ENCODE data around the gene TTLL8. TPM values are rescaled to one million over a fixed set of nuclear protein-coding genes. Genes with fewer than 3 reads are reported as not detected.

TTLL8 gene
- total RNA-seq: not detected

DNA sequence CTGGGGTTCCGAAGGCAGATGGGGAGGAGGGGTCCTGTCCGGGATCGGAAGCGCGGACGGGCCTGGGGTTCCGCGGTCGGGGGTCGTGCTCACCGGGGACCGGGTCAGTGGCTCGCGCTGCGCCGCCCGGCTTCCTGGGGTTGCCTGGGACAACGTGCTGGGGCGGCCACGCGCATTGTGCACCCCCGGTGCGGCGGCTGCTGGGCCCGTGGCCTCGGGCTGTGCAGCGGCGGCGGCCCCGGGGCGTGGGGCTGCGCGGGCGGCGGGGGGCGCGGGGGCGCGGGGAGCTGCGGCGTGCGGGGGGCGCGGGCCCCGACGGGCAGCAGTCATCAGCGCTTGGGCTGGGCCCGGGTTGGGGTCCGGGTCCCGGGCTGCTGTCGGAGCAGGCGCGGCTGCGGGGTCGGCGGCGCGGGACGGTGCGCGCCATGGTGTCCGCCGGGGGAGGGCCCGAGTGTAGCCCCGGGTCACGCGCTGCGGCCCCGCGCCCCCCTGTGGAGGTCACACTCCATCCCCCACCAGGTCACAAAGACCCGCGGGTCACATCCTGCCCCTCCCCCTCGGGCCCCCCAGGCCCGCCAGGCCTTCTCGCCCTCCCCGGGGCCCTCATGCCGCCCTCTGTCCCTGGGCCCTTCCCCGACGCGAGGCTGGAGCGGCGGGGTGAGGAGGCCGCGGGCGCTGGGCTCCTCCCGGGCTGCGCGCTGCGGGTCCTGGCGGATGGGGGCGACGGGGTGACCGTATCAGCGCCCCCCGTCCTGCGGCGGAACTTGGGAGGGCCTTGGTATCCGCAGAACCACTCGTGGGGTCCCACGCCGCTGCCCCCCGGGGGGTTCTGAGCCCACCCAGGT, at the start of gene TTLL8:
TTLL8 (minus strand) TSS at position 238 of the 845 bp plus-strand sequence.
- DNase-seq (no peak), ATAC-seq (peak; percentile 25 to 48)
- peaks cover 3% of the 10 kb centered on the region for H3K4me1 Mint-ChIP-seq (ENCODE audit: low read depth)
- H3K27me3 Mint-ChIP-seq (ENCODE audit: low read depth): peaks cover 49% of the 10 kb centered on the region
- H3K9me3 Mint-ChIP-seq: no peaks in the 10 kb centered on the region
- no peak within 1 kb of the TSS for H3K4me3 Mint-ChIP-seq
- no peaks in the 10 kb centered on the region for H3K36me3 Mint-ChIP-seq (ENCODE audit: insufficient read depth)

DNA sequence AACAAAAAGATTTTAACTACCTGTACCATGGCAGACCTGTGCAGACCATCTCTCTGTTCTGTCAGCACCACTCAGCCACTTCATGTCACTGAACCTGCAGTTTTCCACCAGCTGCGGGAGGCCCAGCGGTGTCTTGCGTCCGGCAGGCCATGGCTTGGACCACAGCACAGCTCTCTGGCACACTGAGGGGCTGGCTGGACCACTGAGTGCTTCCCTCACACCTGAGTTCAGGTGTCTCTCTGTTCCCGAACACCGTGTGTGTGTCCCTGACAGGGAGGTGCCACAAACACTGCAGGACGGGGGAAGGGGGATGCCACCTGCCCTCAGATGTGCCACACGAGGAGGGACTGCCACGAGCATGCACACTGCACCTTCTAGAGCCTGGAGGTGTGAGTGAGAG, 49.4 kb upstream of the TTLL8 start:
- DNase-seq (no peak), ATAC-seq (no peak)
- Mint-ChIP-seq H3K9me3 (no peaks in the 10 kb centered on the region), H3K4me3 (no peak overlapping the region), H3K4me1 (ENCODE audit: low read depth) (peaks cover 6% of the 10 kb centered on the region), H3K36me3 (ENCODE audit: insufficient read depth) (no peaks in the 10 kb centered on the region), H3K27me3 (ENCODE audit: low read depth) (peaks cover 8% of the 10 kb centered on the region)

DNA sequence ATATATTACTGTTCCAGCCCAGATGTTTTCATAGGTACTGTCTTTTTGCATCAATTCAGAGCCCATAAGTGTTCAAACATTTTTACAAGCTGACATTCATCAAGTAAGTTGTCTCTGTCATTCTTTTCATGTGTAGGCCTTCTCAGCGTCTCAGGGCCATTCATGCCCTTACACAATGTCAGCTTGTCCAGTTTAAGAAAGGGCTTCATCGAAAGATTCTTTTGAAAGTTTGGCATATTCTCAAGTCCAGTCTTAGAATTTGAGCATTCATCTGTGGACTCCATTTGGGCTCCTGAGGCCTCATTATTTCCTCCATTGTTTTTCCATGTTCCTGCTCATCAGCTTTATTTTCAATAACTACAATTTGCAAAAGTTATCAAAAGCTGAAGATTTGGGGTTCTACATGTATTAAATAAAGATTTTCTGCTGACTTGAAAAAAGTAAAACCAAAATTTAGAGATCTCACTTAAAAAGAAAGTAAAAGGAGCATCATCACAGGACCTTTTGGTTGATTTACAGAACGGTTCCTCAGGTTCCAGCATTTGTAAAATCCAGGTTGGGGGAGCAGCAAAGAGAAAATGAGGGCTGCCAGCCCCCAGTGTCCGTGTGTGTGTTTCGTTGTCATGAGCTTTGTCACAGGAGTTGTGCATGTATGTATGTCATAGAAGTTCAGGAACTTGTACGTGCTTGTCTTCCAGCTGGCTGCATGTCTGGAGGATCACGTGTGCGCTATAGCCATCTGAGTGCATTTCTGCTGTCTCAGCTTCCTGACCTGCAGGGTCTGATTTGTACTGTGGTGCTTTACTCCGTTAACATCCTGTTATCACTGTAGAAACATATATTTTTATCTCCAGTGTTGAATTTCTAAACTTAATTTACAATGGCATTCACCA, 47.4 kb upstream of the TTLL8 start:
- peaks cover 7% of the 10 kb centered on the region for H3K27me3 Mint-ChIP-seq (ENCODE audit: low read depth)
- peak overlapping the region; percentile 37 for H3K4me3 Mint-ChIP-seq
- H3K4me1 Mint-ChIP-seq (ENCODE audit: low read depth): peaks cover 6% of the 10 kb centered on the region
- no peaks in the 10 kb centered on the region for H3K9me3 Mint-ChIP-seq
- no peaks in the 10 kb centered on the region for H3K36me3 Mint-ChIP-seq (ENCODE audit: insufficient read depth)
- DNase-seq (no peak), ATAC-seq (no peak)

DNA sequence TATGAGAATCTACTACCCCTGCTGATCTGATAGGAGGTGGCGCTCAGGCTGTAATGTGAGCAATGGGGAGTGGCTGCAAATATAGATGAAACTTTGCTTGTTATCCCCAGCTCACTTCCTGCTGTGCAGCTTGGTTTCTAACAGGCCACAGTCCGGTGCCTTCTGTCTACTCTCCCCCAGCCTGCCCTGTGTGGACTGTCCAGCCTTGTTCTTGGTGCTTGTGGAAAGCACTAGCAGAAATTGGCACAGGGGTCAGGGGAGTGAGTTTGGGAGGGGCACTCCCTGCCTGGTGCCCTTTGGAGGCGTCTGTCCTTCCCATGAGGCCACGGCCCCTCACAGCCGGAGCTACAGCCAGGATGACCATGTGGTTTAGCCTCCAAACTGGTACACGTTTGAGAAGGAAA, 46.0 kb upstream of the TTLL8 start:
- no peaks in the 10 kb centered on the region for H3K9me3 Mint-ChIP-seq
- DNase-seq (no peak), ATAC-seq (no peak)
- H3K36me3 Mint-ChIP-seq (ENCODE audit: insufficient read depth): no peaks in the 10 kb centered on the region
- no peak overlapping the region for H3K4me3 Mint-ChIP-seq
- peaks cover 6% of the 10 kb centered on the region for H3K4me1 Mint-ChIP-seq (ENCODE audit: low read depth)
- H3K27me3 Mint-ChIP-seq (ENCODE audit: low read depth): peaks cover 14% of the 10 kb centered on the region

DNA sequence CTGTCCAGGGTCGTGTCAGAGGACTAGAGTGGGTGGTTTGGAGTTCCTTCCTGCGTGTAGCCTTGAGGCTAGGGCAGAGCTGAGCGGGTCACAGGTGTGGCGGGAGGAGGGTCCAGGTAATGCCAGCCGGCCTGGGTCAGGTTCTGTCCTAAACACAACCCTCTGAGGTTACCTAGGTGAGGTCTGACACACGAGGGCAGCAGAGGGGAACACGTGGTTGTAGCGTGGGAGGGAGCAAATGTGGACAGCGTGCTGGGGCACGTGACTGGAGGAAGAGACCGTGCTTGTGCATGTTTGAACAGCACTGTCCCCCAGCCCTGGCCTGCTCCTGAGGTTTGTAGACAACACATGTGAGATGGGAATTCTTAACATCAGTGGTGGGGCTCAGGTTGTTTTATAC, 44.8 kb upstream of the TTLL8 start:
- no peaks in the 10 kb centered on the region for H3K36me3 Mint-ChIP-seq (ENCODE audit: insufficient read depth)
- H3K27me3 Mint-ChIP-seq (ENCODE audit: low read depth): peaks cover 18% of the 10 kb centered on the region
- ATAC-seq (peak; percentile 21 to 23), DNase-seq (no peak)
- peaks cover 6% of the 10 kb centered on the region for H3K4me1 Mint-ChIP-seq (ENCODE audit: low read depth)
- no peak overlapping the region for H3K4me3 Mint-ChIP-seq
- H3K9me3 Mint-ChIP-seq: no peaks in the 10 kb centered on the region

DNA sequence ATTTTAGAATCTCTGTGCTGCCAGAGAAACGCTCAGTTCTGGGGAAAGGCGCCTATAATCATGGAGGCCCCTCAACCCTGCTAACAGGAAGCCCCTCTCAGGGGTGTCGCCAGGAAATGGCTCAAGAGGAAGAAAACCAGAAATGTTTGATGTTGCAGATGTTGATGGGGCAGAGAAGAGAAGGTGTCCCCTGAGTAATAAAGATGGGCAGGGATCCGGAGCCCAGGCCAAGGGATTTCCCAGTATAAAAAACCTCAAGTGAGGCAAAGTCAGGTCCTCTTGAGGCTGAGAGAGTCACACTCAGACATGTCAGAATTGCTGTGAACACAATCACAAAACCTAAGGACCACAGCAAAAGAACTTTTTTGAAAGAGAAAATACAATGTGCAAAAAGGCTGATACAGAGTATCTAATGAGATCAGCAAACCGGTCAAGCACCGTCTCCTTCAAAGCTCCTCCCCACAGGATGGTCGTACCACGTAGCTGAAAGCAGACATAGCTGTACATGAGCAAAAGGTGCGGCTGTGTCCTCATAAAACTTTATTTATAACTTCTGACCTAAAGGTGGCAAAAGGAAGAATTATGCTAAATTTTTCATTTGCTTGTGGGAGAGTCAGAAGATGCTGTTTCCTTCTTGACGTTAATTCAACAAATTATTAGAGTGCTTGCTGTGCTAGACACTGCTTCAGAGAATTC, 43.9 kb upstream of the TTLL8 start:
- H3K4me3 Mint-ChIP-seq: no peak overlapping the region
- peaks cover 6% of the 10 kb centered on the region for H3K4me1 Mint-ChIP-seq (ENCODE audit: low read depth)
- ATAC-seq (no peak), DNase-seq (no peak)
- peaks cover 18% of the 10 kb centered on the region for H3K27me3 Mint-ChIP-seq (ENCODE audit: low read depth)
- no peaks in the 10 kb centered on the region for H3K9me3 Mint-ChIP-seq
- no peaks in the 10 kb centered on the region for H3K36me3 Mint-ChIP-seq (ENCODE audit: insufficient read depth)

DNA sequence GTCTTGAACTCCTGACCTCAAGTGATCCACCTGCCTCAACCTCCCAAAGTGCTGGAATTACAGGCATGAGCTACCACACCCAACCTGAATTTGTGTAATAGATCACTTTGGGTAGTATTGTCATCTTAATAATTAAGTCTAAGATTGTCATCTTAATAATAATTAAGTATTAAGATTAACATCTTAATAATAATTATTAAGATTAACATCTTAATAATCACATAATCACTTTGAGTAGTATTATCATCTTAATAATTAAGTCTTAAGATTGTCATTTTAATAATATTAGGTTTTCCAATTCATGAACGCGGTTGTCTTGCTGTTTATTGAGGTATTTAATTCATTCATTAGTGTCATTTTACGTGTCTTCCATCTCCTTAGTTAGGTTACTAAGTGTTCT, 40.0 kb upstream of the TTLL8 start:
- no peak for DNase-seq
- no peaks in the 10 kb centered on the region for H3K4me1 Mint-ChIP-seq (ENCODE audit: low read depth)
- peaks cover 24% of the 10 kb centered on the region for H3K27me3 Mint-ChIP-seq (ENCODE audit: low read depth)
- H3K9me3 Mint-ChIP-seq: no peaks in the 10 kb centered on the region
- H3K4me3 Mint-ChIP-seq: no peak overlapping the region
- no peak for ATAC-seq
- no peaks in the 10 kb centered on the region for H3K36me3 Mint-ChIP-seq (ENCODE audit: insufficient read depth)

DNA sequence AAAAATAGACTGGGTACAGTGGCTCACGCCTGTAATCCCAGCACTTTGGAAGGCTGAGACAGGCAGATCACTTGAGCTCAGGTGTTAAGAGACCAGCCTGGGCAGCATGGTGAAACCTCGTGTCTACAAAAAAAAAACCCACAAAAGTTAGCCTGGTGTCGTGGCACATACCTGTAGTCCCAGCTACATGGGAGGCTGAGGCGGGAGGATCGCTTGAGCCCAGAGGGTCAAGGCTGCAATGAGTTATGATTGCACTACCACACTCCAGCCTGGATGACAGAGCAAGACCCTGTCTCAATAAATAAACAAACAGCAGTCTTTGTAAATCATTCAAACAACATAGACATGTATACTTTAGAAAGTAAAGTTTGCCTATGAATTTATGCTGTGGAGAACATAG, 34.2 kb upstream of the TTLL8 start:
- no peak for ATAC-seq
- Mint-ChIP-seq H3K9me3 (peaks cover under 1% of the 10 kb centered on the region), H3K4me3 (no peak overlapping the region), H3K36me3 (ENCODE audit: insufficient read depth) (no peaks in the 10 kb centered on the region), H3K4me1 (ENCODE audit: low read depth) (no peaks in the 10 kb centered on the region), H3K27me3 (ENCODE audit: low read depth) (peaks cover 13% of the 10 kb centered on the region)
- no peak for DNase-seq

DNA sequence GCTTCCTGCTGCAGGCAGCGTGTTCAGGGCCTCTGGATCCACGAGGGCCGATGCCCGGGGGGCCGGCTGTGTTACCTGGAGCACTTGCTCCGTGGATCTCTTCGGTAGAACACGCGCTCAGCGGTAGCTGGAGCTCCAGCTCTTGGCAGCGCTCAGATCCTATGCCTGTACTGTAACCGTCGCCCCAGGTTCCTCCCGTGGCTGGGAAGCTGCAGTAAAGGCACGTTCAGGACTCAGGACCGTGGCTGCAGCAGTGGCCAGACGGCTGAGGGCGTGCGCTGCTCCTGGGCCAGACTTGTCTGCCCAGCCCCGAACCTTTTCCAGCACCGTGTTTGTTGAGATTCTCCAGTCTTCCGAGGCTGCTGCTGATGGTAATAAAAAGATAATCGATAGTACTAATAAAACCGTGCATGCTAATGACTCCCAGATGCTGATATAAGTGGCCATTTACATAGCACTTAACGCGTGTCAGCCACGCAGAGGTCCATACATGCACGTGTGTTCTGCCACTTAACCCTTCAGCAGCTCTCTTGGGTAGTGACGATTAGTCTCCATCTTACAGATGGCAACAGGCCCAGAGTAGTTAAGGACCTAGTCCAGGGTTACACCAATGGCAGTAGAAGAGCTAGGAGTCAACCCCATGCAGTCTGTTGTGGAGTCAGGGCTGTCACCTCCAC, 33.1 kb upstream of the TTLL8 start:
- no peak for ATAC-seq

DNA sequence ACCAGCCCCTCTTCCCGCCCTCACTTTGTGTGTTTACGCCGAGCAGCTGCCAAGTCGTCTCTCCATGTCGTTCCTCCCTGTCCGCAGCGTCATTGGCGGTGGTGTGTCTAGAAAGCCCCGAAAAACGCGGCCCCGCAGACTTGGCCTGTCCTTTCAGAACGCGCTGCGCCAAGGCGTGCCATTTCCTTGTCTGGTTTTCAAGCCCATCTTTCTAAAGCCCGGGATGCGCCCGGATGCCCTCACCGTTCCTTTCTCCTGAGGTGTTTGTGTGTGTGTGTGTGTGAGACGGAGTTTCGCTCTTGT, 32.3 kb upstream of the TTLL8 start:
- no peak for DNase-seq

More for the DNA sequence above, 33.1 kb upstream of the TTLL8 start:
- no peaks in the 10 kb centered on the region for H3K4me1 Mint-ChIP-seq (ENCODE audit: low read depth)
- peaks cover 7% of the 10 kb centered on the region for H3K9me3 Mint-ChIP-seq
- DNase-seq: no peak
- H3K4me3 Mint-ChIP-seq: no peak overlapping the region
- peaks cover 19% of the 10 kb centered on the region for H3K27me3 Mint-ChIP-seq (ENCODE audit: low read depth)
- no peaks in the 10 kb centered on the region for H3K36me3 Mint-ChIP-seq (ENCODE audit: insufficient read depth)

DNA sequence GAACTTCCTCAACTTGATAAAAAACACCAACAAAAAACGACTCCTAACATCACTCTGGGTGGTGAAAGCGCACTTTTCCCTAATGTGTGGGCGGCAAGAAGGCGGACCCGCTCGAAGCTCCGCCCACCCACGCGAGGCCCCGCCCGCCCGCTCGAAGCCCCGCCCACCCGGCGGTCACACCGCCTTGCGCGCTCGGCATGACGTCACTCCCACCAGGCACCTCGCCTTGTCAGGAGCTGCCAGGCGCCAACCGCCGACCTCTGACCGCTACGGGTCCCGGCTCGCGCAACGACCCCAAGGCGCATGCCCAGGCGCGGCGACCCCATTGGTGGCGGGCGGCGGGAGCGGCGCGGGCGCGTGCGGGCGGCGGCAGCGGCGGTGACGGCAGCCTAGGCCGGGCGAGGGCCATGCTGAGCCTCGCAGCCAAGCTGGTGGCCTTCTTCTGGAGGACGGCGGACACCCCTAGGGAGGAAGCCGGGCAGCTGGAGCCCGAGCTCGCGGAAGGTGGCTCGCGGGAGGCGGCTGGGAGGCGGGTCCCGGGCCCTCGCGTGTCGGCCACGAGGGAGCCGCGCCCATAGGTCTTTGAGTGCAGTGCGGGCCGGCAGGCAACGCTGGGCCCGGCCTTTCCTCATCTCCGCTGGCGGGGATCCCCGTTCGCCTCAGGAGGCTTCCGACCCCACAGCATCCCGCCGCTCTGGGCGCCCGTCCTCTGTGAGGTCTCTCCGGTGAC, 31.7 kb upstream of the TTLL8 start, which contains the start of gene MOV10L1:
MOV10L1 (plus strand) TSS at position 325 of the 730 bp plus-strand sequence; CDS start at position 408, 83 bp downstream.
- H3K9me3 Mint-ChIP-seq: peaks cover 7% of the 10 kb centered on the region
- ATAC-seq (no peak), DNase-seq (no peak)
- H3K4me1 Mint-ChIP-seq (ENCODE audit: low read depth): no peaks in the 10 kb centered on the region
- H3K4me3 Mint-ChIP-seq: no peak within 1 kb of the TSS
- H3K27me3 Mint-ChIP-seq (ENCODE audit: low read depth): peaks cover 21% of the 10 kb centered on the region
- no peaks in the 10 kb centered on the region for H3K36me3 Mint-ChIP-seq (ENCODE audit: insufficient read depth)

More for the DNA sequence above, 32.3 kb upstream of the TTLL8 start:
- no peak overlapping the region for H3K4me3 Mint-ChIP-seq
- peaks cover 17% of the 10 kb centered on the region for H3K27me3 Mint-ChIP-seq (ENCODE audit: low read depth)
- no peaks in the 10 kb centered on the region for H3K36me3 Mint-ChIP-seq (ENCODE audit: insufficient read depth)
- H3K9me3 Mint-ChIP-seq: peaks cover 7% of the 10 kb centered on the region
- no peaks in the 10 kb centered on the region for H3K4me1 Mint-ChIP-seq (ENCODE audit: low read depth)
- no peak for ATAC-seq

DNA sequence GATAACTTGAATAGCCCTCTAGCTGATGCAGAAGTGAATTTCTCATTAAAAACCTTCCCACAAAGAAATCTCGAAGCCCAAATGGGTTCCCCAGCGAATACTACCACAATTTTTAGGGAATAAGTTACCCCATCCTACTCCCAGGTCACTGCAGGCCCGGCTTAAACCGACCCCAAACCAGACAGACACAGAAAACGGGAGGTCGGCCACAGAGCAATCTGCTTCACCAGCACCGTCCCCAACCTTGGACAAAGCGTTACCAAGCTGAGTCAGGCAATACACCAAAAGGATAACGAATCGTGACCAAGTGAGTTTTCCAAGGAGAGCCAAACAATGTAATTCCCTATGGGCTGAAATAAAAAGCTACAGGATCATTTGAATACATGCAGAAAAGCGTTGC, 31.1 kb upstream of the TTLL8 start:
- ATAC-seq (no peak), DNase-seq (no peak)
- Mint-ChIP-seq H3K27me3 (ENCODE audit: low read depth) (peaks cover 21% of the 10 kb centered on the region), H3K4me3 (no peak overlapping the region), H3K9me3 (peaks cover 7% of the 10 kb centered on the region), H3K4me1 (ENCODE audit: low read depth) (no peaks in the 10 kb centered on the region), H3K36me3 (ENCODE audit: insufficient read depth) (no peaks in the 10 kb centered on the region)

DNA sequence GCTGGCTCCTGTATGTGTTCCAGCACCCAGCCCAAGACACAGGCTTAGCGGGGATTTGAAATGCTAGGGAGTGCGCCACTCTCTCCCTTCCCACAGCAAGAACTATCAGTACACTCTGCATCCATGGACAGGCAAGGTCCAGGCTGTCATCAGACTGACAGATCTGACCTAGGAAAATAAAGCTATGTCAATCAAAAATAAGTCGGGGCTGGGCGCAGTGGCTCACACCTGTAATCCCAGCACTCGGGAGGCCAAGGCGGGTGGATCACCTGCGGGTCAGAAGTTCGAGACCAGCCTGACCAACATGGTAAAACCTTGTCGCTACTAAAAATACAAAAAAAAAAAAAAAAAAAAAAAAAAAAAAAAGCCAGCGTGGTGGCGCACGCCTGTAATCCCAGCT, 30.0 kb upstream of the TTLL8 start:
- Mint-ChIP-seq H3K27me3 (ENCODE audit: low read depth) (peaks cover 21% of the 10 kb centered on the region), H3K36me3 (ENCODE audit: insufficient read depth) (no peaks in the 10 kb centered on the region)
- no peak for ATAC-seq

More for the DNA sequence above, 30.0 kb upstream of the TTLL8 start:
- H3K4me1 Mint-ChIP-seq (ENCODE audit: low read depth): no peaks in the 10 kb centered on the region
- H3K9me3 Mint-ChIP-seq: peaks cover 7% of the 10 kb centered on the region
- no peak for DNase-seq
- H3K4me3 Mint-ChIP-seq: no peak overlapping the region
